Measurements from ENCODE around the gene EDRF1.

DNA sequence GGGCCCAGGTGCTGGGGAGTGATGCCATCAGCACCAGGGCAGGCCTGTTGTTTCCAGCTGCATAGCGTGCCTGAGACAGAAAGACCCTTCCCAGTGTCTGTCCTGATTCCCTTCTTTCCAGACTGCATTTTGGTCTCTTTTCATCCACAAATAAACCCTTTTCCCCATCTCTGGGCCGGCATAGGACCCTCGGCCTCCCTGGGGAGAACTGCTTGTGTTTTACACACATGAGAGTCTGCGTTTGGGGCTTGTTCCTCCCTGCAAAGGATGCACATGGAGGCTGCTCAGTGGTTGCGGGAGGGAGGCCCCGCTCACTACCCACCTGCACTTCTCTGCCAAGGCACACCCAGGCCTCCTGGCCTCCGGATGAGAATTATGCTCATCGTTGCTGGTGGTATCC lies 61.9 kb downstream of the EDRF1 start:
- TF ChIP-seq, protein P1, sequence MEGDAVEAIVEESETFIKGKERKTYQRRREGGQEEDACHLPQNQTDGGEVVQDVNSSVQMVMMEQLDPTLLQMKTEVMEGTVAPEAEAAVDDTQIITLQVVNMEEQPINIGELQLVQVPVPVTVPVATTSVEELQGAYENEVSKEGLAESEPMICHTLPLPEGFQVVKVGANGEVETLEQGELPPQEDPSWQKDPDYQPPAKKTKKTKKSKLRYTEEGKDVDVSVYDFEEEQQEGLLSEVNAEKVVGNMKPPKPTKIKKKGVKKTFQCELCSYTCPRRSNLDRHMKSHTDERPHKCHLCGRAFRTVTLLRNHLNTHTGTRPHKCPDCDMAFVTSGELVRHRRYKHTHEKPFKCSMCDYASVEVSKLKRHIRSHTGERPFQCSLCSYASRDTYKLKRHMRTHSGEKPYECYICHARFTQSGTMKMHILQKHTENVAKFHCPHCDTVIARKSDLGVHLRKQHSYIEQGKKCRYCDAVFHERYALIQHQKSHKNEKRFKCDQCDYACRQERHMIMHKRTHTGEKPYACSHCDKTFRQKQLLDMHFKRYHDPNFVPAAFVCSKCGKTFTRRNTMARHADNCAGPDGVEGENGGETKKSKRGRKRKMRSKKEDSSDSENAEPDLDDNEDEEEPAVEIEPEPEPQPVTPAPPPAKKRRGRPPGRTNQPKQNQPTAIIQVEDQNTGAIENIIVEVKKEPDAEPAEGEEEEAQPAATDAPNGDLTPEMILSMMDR (optimal IDR thresholded peaks at IDR 0.05 in 1 of 3, IDR thresholded peaks at IDR 0.05 in 1 of 3, conservative IDR thresholded peaks at IDR 0.05 in 1 of 3; ENCODE audit: extremely low read depth in 1 of 3, insufficient read depth in 2 of 3, low read length in 3 of 3) = no peak
- no peak for TF ChIP-seq EZH2 (IDR thresholded peaks at IDR 0.05; ENCODE audit: low read length)

All from keratinocyte (primary cell).